ENCODE measurements around the gene EGFL7. TPM values are rescaled to one million over a fixed set of nuclear protein-coding genes. Genes with fewer than 3 reads are reported as not detected.
A peak's percentile ranks its signal among the peaks of the same experiment; 100 is the strongest.

Gene EGFL7
- total and polyA plus RNA-seq, 4 donors: 128 to 379 (median 226) TPM

- Histone ChIP-seq H3K9ac (ENCODE audit: insufficient read depth in 1 of 2, low read length in 2 of 2) (no peak overlapping the region), H3K36me3 (ENCODE audit: control insufficient read depth in 4 of 4, insufficient read depth in 4 of 4, low read length in 4 of 4) (peaks cover 0 to 43% (median 0%) of the 10 kb centered on the region in 4 donors), H3K27me3 (ENCODE audit: control insufficient read depth in 3 of 3, insufficient read depth in 3 of 3, low read length in 2 of 3) (no peaks in the 10 kb centered on the region), H3K4me3 (no peak overlapping the region), H3K4me1 (ENCODE audit: control insufficient read depth in 5 of 5, insufficient read depth in 5 of 5, low read length in 5 of 5) (peaks cover 0 to 2% (median 0%) of the 10 kb centered on the region in 5 donors), H3K27ac (ENCODE audit: low read depth in 1 of 2, low read length in 1 of 2) (peak overlapping the region in 1 of 2 donors; percentile 68), H3K9me3 (ENCODE audit: control insufficient read depth in 4 of 4, insufficient read depth in 3 of 4, low read length in 3 of 4) (no peaks in the 10 kb centered on the region)
- ATAC-seq (ENCODE audit: insufficient read depth, low FRiP score): no peak
- 63 to 66% methylated on average over 26 of the region's 26 CpGs for WGBS, 2 donors
- no peak for TF ChIP-seq CTCF (IDR thresholded peaks at IDR 0.05; ENCODE audit: control extremely low read depth, extremely low read depth)
- peak in 1 of 3 donors; percentile 60 for DNase-seq
Observed at GRCh38 chr9:136673975-136674785, 11.5 kb downstream of the EGFL7 start.

- H3K36me3 ChIP-seq (ENCODE audit: control insufficient read depth in 4 of 4, insufficient read depth in 4 of 4, low read length in 4 of 4): peaks cover 0 to 41% (median 0%) of the 10 kb centered on the region in 4 donors
- H3K27me3 ChIP-seq (ENCODE audit: control insufficient read depth in 3 of 3, insufficient read depth in 3 of 3, low read length in 2 of 3): no peaks in the 10 kb centered on the region
- WGBS, 2 donors: 54 to 70% methylated on average over 11 of the region's 11 CpGs
- peak; percentile 9 for ATAC-seq (ENCODE audit: insufficient read depth, low FRiP score)
- peak; percentile 57 to 83 (median 82) for DNase-seq
- H3K9me3 ChIP-seq (ENCODE audit: control insufficient read depth in 4 of 4, insufficient read depth in 3 of 4, low read length in 3 of 4): no peaks in the 10 kb centered on the region
- H3K9ac ChIP-seq (ENCODE audit: insufficient read depth in 1 of 2, low read length in 2 of 2): no peak overlapping the region
- TF ChIP-seq CTCF (IDR thresholded peaks at IDR 0.05; ENCODE audit: control extremely low read depth, extremely low read depth): no peak
- no peak overlapping the region for H3K4me3 ChIP-seq
- peaks cover 0 to 8% (median 0%) of the 10 kb centered on the region in 5 donors for H3K4me1 ChIP-seq (ENCODE audit: control insufficient read depth in 5 of 5, insufficient read depth in 5 of 5, low read length in 5 of 5)
- H3K27ac ChIP-seq (ENCODE audit: low read depth in 1 of 2, low read length in 1 of 2): peak overlapping the region in 1 of 2 donors; percentile 68
Observed at GRCh38 chr9:136674786-136675349, 12.2 kb downstream of the EGFL7 start.

GRCh38 chr9:136675477-136676296 is 13.0 kb downstream of the EGFL7 start:
- peak overlapping the region in 1 of 2 donors; percentile 30 for H3K27ac ChIP-seq (ENCODE audit: low read depth in 1 of 2, low read length in 1 of 2)
- no peak for ATAC-seq (ENCODE audit: insufficient read depth, low FRiP score)

More at GRCh38 chr9:136675477-136676296, 13.0 kb downstream of the EGFL7 start:
- Histone ChIP-seq H3K9ac (ENCODE audit: insufficient read depth in 1 of 2, low read length in 2 of 2) (no peak overlapping the region), H3K9me3 (ENCODE audit: control insufficient read depth in 4 of 4, insufficient read depth in 3 of 4, low read length in 3 of 4) (no peaks in the 10 kb centered on the region), H3K36me3 (ENCODE audit: control insufficient read depth in 4 of 4, insufficient read depth in 4 of 4, low read length in 4 of 4) (peaks cover 0 to 37% (median 0%) of the 10 kb centered on the region in 4 donors), H3K27me3 (ENCODE audit: control insufficient read depth in 3 of 3, insufficient read depth in 3 of 3, low read length in 2 of 3) (no peaks in the 10 kb centered on the region), H3K4me1 (ENCODE audit: control insufficient read depth in 5 of 5, insufficient read depth in 5 of 5, low read length in 5 of 5) (peaks cover 0 to 8% (median 0%) of the 10 kb centered on the region in 5 donors), H3K4me3 (no peak overlapping the region)
- no peak for TF ChIP-seq CTCF (IDR thresholded peaks at IDR 0.05; ENCODE audit: control extremely low read depth, extremely low read depth)
- 70 to 75% methylated on average over 14 to 16 of the region's 16 CpGs for WGBS, 2 donors
- no peak for DNase-seq
